Measurements from ENCODE around the gene TMEM179B. TPM values are rescaled to one million over a fixed set of nuclear protein-coding genes. Genes with fewer than 3 reads are reported as not detected.
A peak's percentile ranks its signal among the peaks of the same experiment; 100 is the strongest.

Gene TMEM179B
- total RNA-seq, 2 experiments from 2014 or later = 34.7 to 37.4 TPM

DNA sequence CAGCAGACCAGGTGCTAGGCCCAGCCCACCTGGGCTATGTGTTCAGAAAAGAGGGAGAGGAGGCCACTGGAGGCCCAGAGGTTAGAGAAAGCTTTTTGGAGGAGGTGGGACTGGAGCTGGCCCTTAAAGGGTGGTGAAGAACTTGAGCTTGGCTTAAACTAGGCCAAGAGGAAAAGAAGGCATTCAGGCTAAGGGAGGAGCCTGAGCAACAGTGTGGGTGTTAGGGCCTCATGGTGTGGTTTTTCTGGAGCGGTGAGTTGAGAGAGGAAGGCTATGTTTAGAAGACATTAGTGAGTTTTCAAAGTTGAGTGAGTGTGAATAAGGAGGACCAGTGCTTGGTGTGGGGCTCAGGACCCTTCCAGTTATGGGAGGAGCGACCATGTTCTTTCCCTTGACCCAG, 9.8 kb upstream of the TMEM179B start:
- Mint-ChIP-seq H3K4me3 (peak overlapping the region; percentile 39), H3K4me1 (ENCODE audit: low read depth) (no peaks in the 10 kb centered on the region), H3K36me3 (ENCODE audit: low read depth) (peaks cover 41% of the 10 kb centered on the region), H3K27ac (peak overlapping the region; percentile 59), H3K9me3 (no peaks in the 10 kb centered on the region), H3K27me3 (no peaks in the 10 kb centered on the region)
- DNase-seq = no peak
- H3K4me3 ChIP-seq (ENCODE audit: low read length) = no peak overlapping the region
- no peak for ATAC-seq (ENCODE audit: poor library complexity)
- H3K36me3 ChIP-seq (ENCODE audit: insufficient read depth, low read length) = peaks cover 16% of the 10 kb centered on the region
- ChIA-PET POLR2A (interaction anchor here (3.2 kb wide), 1 partner anchor 16 kb away, joined by 13 read pairs; the partner anchor contains the start of gene POLR2G), CTCF (interaction anchor here (0.8 kb wide), 1 partner anchor 9 kb away, joined by 4 read pairs; no protein-coding TSS in a partner anchor)
- H3K4me1 ChIP-seq (ENCODE audit: insufficient read depth, low read length) = peaks cover 10% of the 10 kb centered on the region
- intact Hi-C loops (cut with DNase I, micrococcal nuclease) = no loop called here
- H3K9me3 ChIP-seq (ENCODE audit: control insufficient read depth in 1 of 2, insufficient read depth in 1 of 2, low read length in 2 of 2) = no peaks in the 10 kb centered on the region
- TF ChIP-seq, protein P1, sequence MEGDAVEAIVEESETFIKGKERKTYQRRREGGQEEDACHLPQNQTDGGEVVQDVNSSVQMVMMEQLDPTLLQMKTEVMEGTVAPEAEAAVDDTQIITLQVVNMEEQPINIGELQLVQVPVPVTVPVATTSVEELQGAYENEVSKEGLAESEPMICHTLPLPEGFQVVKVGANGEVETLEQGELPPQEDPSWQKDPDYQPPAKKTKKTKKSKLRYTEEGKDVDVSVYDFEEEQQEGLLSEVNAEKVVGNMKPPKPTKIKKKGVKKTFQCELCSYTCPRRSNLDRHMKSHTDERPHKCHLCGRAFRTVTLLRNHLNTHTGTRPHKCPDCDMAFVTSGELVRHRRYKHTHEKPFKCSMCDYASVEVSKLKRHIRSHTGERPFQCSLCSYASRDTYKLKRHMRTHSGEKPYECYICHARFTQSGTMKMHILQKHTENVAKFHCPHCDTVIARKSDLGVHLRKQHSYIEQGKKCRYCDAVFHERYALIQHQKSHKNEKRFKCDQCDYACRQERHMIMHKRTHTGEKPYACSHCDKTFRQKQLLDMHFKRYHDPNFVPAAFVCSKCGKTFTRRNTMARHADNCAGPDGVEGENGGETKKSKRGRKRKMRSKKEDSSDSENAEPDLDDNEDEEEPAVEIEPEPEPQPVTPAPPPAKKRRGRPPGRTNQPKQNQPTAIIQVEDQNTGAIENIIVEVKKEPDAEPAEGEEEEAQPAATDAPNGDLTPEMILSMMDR (IDR thresholded peaks at IDR 0.05) = no peak
- no peak overlapping the region for H3K27ac ChIP-seq (ENCODE audit: low read depth in 1 of 2, low read length in 2 of 2)
- H3K27me3 ChIP-seq (ENCODE audit: control insufficient read depth in 1 of 2, insufficient read depth in 2 of 2, low read length in 2 of 2) = no peaks in the 10 kb centered on the region

DNA sequence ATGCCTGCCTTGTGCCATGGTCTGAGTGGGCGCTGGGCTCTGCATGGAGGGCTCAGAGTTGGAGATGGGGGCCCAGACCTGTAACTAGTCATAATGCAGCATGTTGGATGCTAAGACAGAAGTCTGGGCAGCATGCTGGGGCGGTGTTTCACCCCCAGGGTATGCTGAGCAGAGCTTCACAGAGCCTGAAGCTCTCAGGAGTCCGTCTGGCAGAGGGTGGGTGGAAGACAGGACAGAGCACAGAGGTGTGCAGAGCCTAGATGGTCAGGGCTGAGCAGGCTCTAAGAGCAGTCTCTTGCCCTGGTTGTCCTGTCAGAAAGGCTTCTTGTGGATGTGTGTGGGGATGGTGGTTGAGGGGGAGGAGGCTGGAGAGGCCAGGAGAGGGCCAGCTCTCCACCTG, 8.8 kb upstream of the TMEM179B start:
- intact Hi-C loops (cut with DNase I, micrococcal nuclease) = no loop called here
- Histone ChIP-seq H3K4me3 (ENCODE audit: low read length) (no peak overlapping the region), H3K27me3 (ENCODE audit: control insufficient read depth in 1 of 2, insufficient read depth in 2 of 2, low read length in 2 of 2) (no peaks in the 10 kb centered on the region), H3K4me1 (ENCODE audit: insufficient read depth, low read length) (peaks cover 10% of the 10 kb centered on the region), H3K27ac (ENCODE audit: low read depth in 1 of 2, low read length in 2 of 2) (no peak overlapping the region), H3K36me3 (ENCODE audit: insufficient read depth, low read length) (peaks cover 21% of the 10 kb centered on the region), H3K9me3 (ENCODE audit: control insufficient read depth in 1 of 2, insufficient read depth in 1 of 2, low read length in 2 of 2) (no peaks in the 10 kb centered on the region)
- ChIA-PET POLR2A (no interaction called here), CTCF (no interaction called here)
- Mint-ChIP-seq H3K27ac (no peak overlapping the region), H3K27me3 (no peaks in the 10 kb centered on the region), H3K36me3 (ENCODE audit: low read depth) (peaks cover 46% of the 10 kb centered on the region), H3K4me3 (peak overlapping the region; percentile 15), H3K9me3 (no peaks in the 10 kb centered on the region), H3K4me1 (ENCODE audit: low read depth) (no peaks in the 10 kb centered on the region)
- TF ChIP-seq, protein P1 (IDR thresholded peaks at IDR 0.05) = no peak
- no peak for ATAC-seq (ENCODE audit: poor library complexity)
- no peak for DNase-seq

DNA sequence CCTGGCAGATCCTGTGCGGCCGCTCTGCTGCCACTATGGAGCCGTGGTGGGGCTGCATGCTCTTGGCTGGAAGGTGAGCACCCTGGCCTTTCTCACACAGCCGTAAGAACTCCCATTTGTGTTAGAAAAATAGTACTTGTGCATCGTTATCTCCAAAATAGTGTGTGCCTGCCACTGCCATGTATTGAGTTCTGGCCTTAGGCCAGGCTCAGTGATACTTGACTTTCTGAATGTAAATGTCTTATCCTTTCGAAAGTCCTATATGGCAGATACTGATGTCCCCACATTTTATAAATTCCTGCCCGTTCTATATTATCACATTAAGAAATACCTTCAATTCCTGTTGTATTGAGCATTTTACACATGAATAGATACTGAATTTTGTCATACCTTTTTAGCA, 4.4 kb upstream of the TMEM179B start:
- no peak for DNase-seq
- Histone ChIP-seq H3K27ac (ENCODE audit: low read depth in 1 of 2, low read length in 2 of 2) (no peak overlapping the region), H3K9me3 (ENCODE audit: control insufficient read depth in 1 of 2, insufficient read depth in 1 of 2, low read length in 2 of 2) (no peaks in the 10 kb centered on the region), H3K4me3 (ENCODE audit: low read length) (no peak overlapping the region), H3K4me1 (ENCODE audit: insufficient read depth, low read length) (peaks cover 16% of the 10 kb centered on the region), H3K27me3 (ENCODE audit: control insufficient read depth in 1 of 2, insufficient read depth in 2 of 2, low read length in 2 of 2) (no peaks in the 10 kb centered on the region), H3K36me3 (ENCODE audit: insufficient read depth, low read length) (peaks cover 11% of the 10 kb centered on the region)
- Mint-ChIP-seq H3K4me1 (ENCODE audit: low read depth) (peaks cover 17% of the 10 kb centered on the region), H3K36me3 (ENCODE audit: low read depth) (peaks cover 36% of the 10 kb centered on the region), H3K27ac (peak overlapping the region; percentile 24), H3K27me3 (no peaks in the 10 kb centered on the region), H3K9me3 (no peaks in the 10 kb centered on the region), H3K4me3 (no peak overlapping the region)
- ChIA-PET POLR2A (interaction anchor here (0.7 kb wide), 1 partner anchor 12 kb away, joined by 3 read pairs; the partner anchor contains the start of gene TAF6L), CTCF (no interaction called here)
- intact Hi-C loops (cut with DNase I, micrococcal nuclease) = no loop called here
- ATAC-seq (ENCODE audit: poor library complexity) = no peak
- TF ChIP-seq, protein P1 (IDR thresholded peaks at IDR 0.05) = no peak

Data from CD4-positive, alpha-beta T cell (primary cell).